HG03521 (cell line): ENCODE measurements around the gene SLCO3A1.

Source experiments
- ATAC-seq: cut with Tn5 transposase; IDR thresholded peaks from one replicate; pipeline ENCODE4 v1.9.1; 2021; ENCODE audit warnings: mild to moderate bottlenecking, moderate library complexity; ENCODE audit not compliant: unreplicated experiment

SLCO3A1 gene

GRCh38 chr15:92118162-92118935 is 264.8 kb downstream of the SLCO3A1 start:
- ATAC-seq: no peak

- no peak for ATAC-seq
Measured at GRCh38 chr15:92118936-92119325, 265.4 kb downstream of the SLCO3A1 start.

- ATAC-seq: no peak
Measured at GRCh38 chr15:92120094-92120795, 266.7 kb downstream of the SLCO3A1 start.

- no peak for ATAC-seq
Measured at GRCh38 chr15:92121047-92121446, 267.5 kb downstream of the SLCO3A1 start.

GRCh38 chr15:92122259-92122658 is 268.8 kb downstream of the SLCO3A1 start:
- no peak for ATAC-seq

GRCh38 chr15:92123962-92124656 is 270.6 kb downstream of the SLCO3A1 start:
- ATAC-seq: no peak

GRCh38 chr15:92124657-92125010 is 271.1 kb downstream of the SLCO3A1 start:
- no peak for ATAC-seq

GRCh38 chr15:92128788-92129187 is 275.3 kb downstream of the SLCO3A1 start:
- no peak for ATAC-seq

GRCh38 chr15:92130244-92130643 is 276.7 kb downstream of the SLCO3A1 start:
- ATAC-seq: no peak

- no peak for ATAC-seq
Measured at GRCh38 chr15:92130906-92131305, 277.4 kb downstream of the SLCO3A1 start.

GRCh38 chr15:92132982-92133755 is 279.7 kb downstream of the SLCO3A1 start:
- no peak for ATAC-seq

GRCh38 chr15:92140796-92141195 is 287.3 kb downstream of the SLCO3A1 start:
- no peak for ATAC-seq

- no peak for ATAC-seq
Measured at GRCh38 chr15:92141607-92142006, 288.1 kb downstream of the SLCO3A1 start.

- no peak for ATAC-seq
Measured at GRCh38 chr15:92142242-92143232, 289.0 kb downstream of the SLCO3A1 start.

- no peak for ATAC-seq
Measured at GRCh38 chr15:92143765-92144164, 290.3 kb downstream of the SLCO3A1 start.

- no peak for ATAC-seq
Measured at GRCh38 chr15:92146511-92147150, 293.1 kb downstream of the SLCO3A1 start.

GRCh38 chr15:92149029-92149428 is 295.5 kb downstream of the SLCO3A1 start:
- no peak for ATAC-seq

GRCh38 chr15:92149465-92149864 is 296.0 kb downstream of the SLCO3A1 start:
- no peak for ATAC-seq

GRCh38 chr15:92151168-92151567 is 297.7 kb downstream of the SLCO3A1 start:
- no peak for ATAC-seq
